RWPE1 (cell line): ENCODE data around the gene LHFPL6.

Source experiments
- CTCF ChIA-PET: fragments of 350-600 bp; sonication (Branson Sonifier 250); formaldehyde crosslinking; extraction: SDS; loops from one replicate; lab custom pipeline; 2021; lab: Yijun Ruan, JAX
- POLR2A ChIA-PET: fragments of 400-600 bp; formaldehyde crosslinking; extraction: SDS; loops from one replicate; lab custom pipeline; 2020; ENCODE audit warnings: antibody characterized with exemption; ENCODE audit not compliant: low non-redundant PET; lab: Yijun Ruan, JAX
- DNase-seq: peaks from one replicate; pipeline ENCODE4 v3.0.0; 2012; ENCODE audit warnings: low spot score
- H3K27ac ChIP-seq: fragments of 450-650 bp; 2 replicates; pipeline ENCODE4 v1.5.1; 2017
- TF ChIP-seq, protein P1 (sequence below): fragments of 450-650 bp; conservative IDR thresholded peaks from 2 replicates; pipeline ENCODE4 v1.5.1; 2017; ENCODE audit warnings: low read depth, mild to moderate bottlenecking

The LHFPL6 gene

DNA sequence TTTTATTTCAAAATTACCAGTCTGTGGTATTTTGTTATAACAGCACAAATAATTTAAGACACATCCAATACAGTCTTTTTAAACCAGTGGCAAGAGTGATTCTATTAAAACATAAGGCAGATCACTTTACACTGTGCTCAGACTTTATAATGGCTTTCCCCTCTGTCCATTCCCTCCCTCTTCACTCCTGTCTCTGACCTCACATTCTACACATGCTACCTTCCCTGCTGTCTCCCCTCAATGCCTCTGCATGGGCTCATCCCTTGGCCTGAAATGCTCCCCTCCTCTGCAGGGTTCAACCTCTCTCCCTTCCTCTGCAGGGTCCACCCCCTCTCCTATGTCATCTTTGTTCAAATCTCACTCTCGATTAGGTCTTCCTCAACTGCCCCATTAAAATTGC, 170.8 kb downstream of the LHFPL6 start:
- ChIA-PET POLR2A (no interaction called here), CTCF (interaction anchor here (0.7 kb wide), 1 partner anchor 79 kb away, joined by 3 read pairs; no protein-coding TSS in a partner anchor)
- H3K27ac ChIP-seq = no peak overlapping the region
- DNase-seq = no peak
- TF ChIP-seq, protein P1, sequence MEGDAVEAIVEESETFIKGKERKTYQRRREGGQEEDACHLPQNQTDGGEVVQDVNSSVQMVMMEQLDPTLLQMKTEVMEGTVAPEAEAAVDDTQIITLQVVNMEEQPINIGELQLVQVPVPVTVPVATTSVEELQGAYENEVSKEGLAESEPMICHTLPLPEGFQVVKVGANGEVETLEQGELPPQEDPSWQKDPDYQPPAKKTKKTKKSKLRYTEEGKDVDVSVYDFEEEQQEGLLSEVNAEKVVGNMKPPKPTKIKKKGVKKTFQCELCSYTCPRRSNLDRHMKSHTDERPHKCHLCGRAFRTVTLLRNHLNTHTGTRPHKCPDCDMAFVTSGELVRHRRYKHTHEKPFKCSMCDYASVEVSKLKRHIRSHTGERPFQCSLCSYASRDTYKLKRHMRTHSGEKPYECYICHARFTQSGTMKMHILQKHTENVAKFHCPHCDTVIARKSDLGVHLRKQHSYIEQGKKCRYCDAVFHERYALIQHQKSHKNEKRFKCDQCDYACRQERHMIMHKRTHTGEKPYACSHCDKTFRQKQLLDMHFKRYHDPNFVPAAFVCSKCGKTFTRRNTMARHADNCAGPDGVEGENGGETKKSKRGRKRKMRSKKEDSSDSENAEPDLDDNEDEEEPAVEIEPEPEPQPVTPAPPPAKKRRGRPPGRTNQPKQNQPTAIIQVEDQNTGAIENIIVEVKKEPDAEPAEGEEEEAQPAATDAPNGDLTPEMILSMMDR = no peak

GRCh38 chr13:39422845-39423565, 180.0 kb downstream of the LHFPL6 start:
- no peak overlapping the region for H3K27ac ChIP-seq
- POLR2A ChIA-PET = no interaction called here
- CTCF ChIA-PET = interaction anchor here (0.6 kb wide), 1 partner anchor 189 kb away, joined by 5 read pairs; no protein-coding TSS in a partner anchor
- no peak for DNase-seq
- TF ChIP-seq, protein P1 = no peak

GRCh38 chr13:39419876-39420275, 183.1 kb downstream of the LHFPL6 start:
- POLR2A ChIA-PET = no interaction called here

DNA sequence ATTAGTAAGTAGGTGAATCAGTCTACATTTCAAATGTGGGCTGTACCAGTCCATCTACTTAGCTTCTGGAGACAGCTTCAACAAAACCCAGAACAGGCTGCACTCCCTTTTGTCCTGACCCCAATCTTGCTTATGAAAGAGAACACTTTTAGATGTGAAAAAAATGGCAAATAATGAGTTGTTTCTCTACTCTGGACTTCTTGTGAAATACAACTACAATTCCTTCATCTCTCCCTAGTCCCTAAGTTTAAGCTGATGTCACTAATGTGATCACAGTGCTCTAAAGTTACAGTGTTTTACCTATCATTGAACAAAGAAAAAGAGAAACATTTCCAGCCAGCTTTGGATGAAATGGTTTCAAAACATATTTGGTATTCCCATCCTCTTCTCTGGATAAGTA, 183.9 kb downstream of the LHFPL6 start:
- ChIA-PET CTCF (interaction anchor here (0.7 kb wide), 1 partner anchor 184 kb away, joined by 3 read pairs; the partner anchor contains the start of gene LHFPL6), POLR2A (no interaction called here)
- H3K27ac ChIP-seq = no peak overlapping the region
- no peak for DNase-seq
- TF ChIP-seq, protein P1 = no peak

More at GRCh38 chr13:39419876-39420275, 183.1 kb downstream of the LHFPL6 start:
- TF ChIP-seq, protein P1 = no peak
- DNase-seq = no peak
- no peak overlapping the region for H3K27ac ChIP-seq
- CTCF ChIA-PET = no interaction called here

GRCh38 chr13:39418424-39418823, 184.6 kb downstream of the LHFPL6 start:
- H3K27ac ChIP-seq = no peak overlapping the region
- ChIA-PET CTCF (no interaction called here), POLR2A (no interaction called here)
- DNase-seq = no peak
- TF ChIP-seq, protein P1 = no peak

GRCh38 chr13:39417643-39418042, 185.3 kb downstream of the LHFPL6 start:
- ChIA-PET CTCF (interaction anchor here (0.7 kb wide), 1 partner anchor 11 kb away, joined by 3 read pairs; no protein-coding TSS in a partner anchor), POLR2A (no interaction called here)
- DNase-seq = peak; percentile 8
- H3K27ac ChIP-seq = no peak overlapping the region
- TF ChIP-seq, protein P1 = no peak
